ENCODE results near the gene MYRIP.

GRCh38 chr3:40213556-40213955, 404.1 kb downstream of the MYRIP start:
- TF ChIP-seq POLR2A (IDR thresholded peaks at IDR 0.05) = no peak
- no peak for TF ChIP-seq CTCF (IDR thresholded peaks at IDR 0.05)
- no peak for TF ChIP-seq POLR2AphosphoS5 (IDR thresholded peaks at IDR 0.05)
